ENCODE results near the gene BPIFB3. TPM values are rescaled to one million over a fixed set of nuclear protein-coding genes. Genes with fewer than 3 reads are reported as not detected.

BPIFB3 gene
- total and polyA plus RNA-seq, 2 of the 13 experiments (the other 11 are each of a cell fraction or from before 2014, with no cell fraction given): 0.09 TPM; not detected in 1

DNA sequence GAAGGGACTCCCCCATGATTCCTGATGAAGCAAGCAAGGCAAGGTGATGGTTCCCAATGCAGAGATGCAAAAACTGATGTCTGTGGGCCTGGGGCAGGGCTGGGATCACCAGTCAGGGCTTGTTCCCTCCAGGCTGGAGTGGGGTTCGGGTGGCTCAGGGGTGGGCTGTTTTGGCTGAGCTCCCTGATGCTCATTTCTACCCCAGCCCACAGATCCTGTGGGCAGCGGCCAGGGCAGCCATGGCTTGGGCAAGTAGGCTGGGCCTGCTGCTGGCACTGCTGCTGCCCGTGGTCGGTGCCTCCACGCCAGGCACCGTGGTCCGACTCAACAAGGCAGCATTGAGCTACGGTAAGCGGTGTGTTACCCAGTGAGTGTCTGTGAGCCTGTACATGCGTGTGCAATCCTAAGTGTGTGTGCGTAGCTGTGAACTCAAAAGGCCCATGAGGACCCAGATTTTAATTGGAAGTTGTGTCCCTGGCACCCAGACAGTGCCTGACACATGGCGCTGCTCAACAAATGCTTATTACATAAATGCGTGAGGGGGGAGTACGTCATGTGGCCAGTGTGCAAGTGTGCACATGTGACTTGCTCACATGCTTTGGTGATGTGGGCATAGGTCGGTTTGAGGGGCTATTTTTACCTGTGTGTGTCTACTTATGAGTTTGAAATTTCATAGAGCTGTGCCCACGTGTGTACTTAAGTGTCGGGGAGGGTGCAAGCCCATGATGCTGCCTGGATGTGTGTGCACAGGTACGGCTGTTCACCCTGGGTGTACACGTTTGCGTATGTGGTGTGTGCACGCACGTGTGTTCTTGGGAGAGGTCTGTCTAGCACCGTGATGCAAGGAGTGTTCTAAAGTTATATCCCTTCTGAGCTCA is 45.1 kb upstream of the BPIFB3 start (continued):
- TF ChIP-seq, protein P1, sequence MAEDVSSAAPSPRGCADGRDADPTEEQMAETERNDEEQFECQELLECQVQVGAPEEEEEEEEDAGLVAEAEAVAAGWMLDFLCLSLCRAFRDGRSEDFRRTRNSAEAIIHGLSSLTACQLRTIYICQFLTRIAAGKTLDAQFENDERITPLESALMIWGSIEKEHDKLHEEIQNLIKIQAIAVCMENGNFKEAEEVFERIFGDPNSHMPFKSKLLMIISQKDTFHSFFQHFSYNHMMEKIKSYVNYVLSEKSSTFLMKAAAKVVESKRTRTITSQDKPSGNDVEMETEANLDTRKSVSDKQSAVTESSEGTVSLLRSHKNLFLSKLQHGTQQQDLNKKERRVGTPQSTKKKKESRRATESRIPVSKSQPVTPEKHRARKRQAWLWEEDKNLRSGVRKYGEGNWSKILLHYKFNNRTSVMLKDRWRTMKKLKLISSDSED (CRISPR knock-in tag; IDR thresholded peaks at IDR 0.05): peak; percentile 67; the same call in 1 of the 2 replicates
- TF ChIP-seq NONO (IDR thresholded peaks at IDR 0.05): no peak
- TF ChIP-seq NONO (CRISPR knock-in tag; conservative IDR thresholded peaks at IDR 0.05): peak; percentile 30; the same call in 1 of the 2 replicates
- peak; percentile 53 for TF ChIP-seq PTBP1 (IDR thresholded peaks at IDR 0.05; ENCODE audit: low read depth, low read length, poor library complexity, severe bottlenecking)
- peak; percentile 13; the same call in 1 of the 2 replicates for TF ChIP-seq ZNF468 (CRISPR knock-in tag; IDR thresholded peaks at IDR 0.05)
- no peak for TF ChIP-seq NR2C2 (CRISPR knock-in tag; IDR thresholded peaks at IDR 0.05; ENCODE audit: borderline replicate concordance)
- TF ChIP-seq TRIM24 (CRISPR knock-in tag; IDR thresholded peaks at IDR 0.05): no peak
- peak; percentile 67; the same call in 1 of the 2 replicates for TF ChIP-seq ZBTB1 (CRISPR knock-in tag; IDR thresholded peaks at IDR 0.05; ENCODE audit: borderline replicate concordance)
- 0 out of 2 replicates have a peak, but pooled peaks have one; percentile 19 for TF ChIP-seq ZKSCAN1 (IDR thresholded peaks at IDR 0.05; ENCODE audit: low read length)
- TF ChIP-seq HNF4G (IDR thresholded peaks at IDR 0.05; ENCODE audit: borderline replicate concordance, low read depth, low read length): 0 out of 2 replicates have a peak, but pooled peaks have one; percentile 4
- TF ChIP-seq HNF4G (CRISPR knock-in tag; IDR thresholded peaks at IDR 0.05; ENCODE audit: borderline replicate concordance, low read depth): peak; percentile 48; the same call in 1 of the 2 replicates
- TF ChIP-seq, protein P2, sequence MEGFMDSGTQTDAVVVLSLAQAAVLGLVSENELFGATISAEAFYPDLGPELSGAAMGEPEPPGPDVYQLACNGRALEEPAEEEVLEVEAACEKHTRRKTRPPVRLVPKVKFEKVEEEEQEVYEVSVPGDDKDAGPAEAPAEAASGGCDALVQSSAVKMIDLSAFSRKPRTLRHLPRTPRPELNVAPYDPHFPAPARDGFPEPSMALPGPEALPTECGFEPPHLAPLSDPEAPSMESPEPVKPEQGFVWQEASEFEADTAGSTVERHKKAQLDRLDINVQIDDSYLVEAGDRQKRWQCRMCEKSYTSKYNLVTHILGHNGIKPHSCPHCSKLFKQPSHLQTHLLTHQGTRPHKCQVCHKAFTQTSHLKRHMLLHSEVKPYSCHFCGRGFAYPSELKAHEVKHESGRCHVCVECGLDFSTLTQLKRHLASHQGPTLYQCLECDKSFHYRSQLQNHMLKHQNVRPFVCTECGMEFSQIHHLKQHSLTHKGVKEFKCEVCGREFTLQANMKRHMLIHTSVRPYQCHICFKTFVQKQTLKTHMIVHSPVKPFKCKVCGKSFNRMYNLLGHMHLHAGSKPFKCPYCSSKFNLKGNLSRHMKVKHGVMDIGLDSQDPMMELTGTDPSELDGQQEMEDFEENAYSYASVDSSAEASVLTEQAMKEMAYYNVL (CRISPR knock-in tag; IDR thresholded peaks at IDR 0.05; ENCODE audit: borderline replicate concordance): no peak; the same call in 1 of the 2 replicates
- peak; percentile 21 for TF ChIP-seq ZNF616 (CRISPR knock-in tag; IDR thresholded peaks at IDR 0.05; ENCODE audit: low read depth)
- TF ChIP-seq, protein P3, sequence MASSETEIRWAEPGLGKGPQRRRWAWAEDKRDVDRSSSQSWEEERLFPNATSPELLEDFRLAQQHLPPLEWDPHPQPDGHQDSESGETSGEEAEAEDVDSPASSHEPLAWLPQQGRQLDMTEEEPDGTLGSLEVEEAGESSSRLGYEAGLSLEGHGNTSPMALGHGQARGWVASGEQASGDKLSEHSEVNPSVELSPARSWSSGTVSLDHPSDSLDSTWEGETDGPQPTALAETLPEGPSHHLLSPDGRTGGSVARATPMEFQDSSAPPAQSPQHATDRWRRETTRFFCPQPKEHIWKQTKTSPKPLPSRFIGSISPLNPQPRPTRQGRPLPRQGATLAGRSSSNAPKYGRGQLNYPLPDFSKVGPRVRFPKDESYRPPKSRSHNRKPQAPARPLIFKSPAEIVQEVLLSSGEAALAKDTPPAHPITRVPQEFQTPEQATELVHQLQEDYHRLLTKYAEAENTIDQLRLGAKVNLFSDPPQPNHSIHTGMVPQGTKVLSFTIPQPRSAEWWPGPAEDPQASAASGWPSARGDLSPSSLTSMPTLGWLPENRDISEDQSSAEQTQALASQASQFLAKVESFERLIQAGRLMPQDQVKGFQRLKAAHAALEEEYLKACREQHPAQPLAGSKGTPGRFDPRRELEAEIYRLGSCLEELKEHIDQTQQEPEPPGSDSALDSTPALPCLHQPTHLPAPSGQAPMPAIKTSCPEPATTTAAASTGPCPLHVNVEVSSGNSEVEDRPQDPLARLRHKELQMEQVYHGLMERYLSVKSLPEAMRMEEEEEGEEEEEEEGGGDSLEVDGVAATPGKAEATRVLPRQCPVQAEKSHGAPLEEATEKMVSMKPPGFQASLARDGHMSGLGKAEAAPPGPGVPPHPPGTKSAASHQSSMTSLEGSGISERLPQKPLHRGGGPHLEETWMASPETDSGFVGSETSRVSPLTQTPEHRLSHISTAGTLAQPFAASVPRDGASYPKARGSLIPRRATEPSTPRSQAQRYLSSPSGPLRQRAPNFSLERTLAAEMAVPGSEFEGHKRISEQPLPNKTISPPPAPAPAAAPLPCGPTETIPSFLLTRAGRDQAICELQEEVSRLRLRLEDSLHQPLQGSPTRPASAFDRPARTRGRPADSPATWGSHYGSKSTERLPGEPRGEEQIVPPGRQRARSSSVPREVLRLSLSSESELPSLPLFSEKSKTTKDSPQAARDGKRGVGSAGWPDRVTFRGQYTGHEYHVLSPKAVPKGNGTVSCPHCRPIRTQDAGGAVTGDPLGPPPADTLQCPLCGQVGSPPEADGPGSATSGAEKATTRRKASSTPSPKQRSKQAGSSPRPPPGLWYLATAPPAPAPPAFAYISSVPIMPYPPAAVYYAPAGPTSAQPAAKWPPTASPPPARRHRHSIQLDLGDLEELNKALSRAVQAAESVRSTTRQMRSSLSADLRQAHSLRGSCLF (CRISPR knock-in tag; IDR thresholded peaks at IDR 0.05; ENCODE audit: borderline replicate concordance): peak; percentile 83; the same call in 1 of the 2 replicates
- TF ChIP-seq, protein P4, sequence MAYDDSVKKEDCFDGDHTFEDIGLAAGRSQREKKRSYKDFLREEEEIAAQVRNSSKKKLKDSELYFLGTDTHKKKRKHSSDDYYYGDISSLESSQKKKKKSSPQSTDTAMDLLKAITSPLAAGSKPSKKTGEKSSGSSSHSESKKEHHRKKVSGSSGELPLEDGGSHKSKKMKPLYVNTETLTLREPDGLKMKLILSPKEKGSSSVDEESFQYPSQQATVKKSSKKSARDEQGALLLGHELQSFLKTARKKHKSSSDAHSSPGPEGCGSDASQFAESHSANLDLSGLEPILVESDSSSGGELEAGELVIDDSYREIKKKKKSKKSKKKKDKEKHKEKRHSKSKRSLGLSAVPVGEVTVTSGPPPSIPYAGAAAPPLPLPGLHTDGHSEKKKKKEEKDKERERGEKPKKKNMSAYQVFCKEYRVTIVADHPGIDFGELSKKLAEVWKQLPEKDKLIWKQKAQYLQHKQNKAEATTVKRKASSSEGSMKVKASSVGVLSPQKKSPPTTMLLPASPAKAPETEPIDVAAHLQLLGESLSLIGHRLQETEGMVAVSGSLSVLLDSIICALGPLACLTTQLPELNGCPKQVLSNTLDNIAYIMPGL (CRISPR knock-in tag; IDR thresholded peaks at IDR 0.05; ENCODE audit: borderline replicate concordance in 1 of 2, low read depth in 1 of 2): peak in 1 of 2 experiments; percentile 30; a peak in 2 of 4 replicates
- TF ChIP-seq, protein P5, sequence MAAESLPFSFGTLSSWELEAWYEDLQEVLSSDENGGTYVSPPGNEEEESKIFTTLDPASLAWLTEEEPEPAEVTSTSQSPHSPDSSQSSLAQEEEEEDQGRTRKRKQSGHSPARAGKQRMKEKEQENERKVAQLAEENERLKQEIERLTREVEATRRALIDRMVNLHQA (CRISPR knock-in tag; IDR thresholded peaks at IDR 0.05): no peak
